ENCODE results near the gene COMMD2. TPM values are rescaled to one million over a fixed set of nuclear protein-coding genes. Genes with fewer than 3 reads are reported as not detected.

COMMD2 gene
- total and polyA plus RNA-seq, 8 donors, result 1.4 to 50.4 (median 14.9) TPM

GRCh38 chr3:149764302-149764701 lies 12.0 kb upstream of the COMMD2 start:
- H3K27ac ChIP-seq, result no peak overlapping the region
- no peaks in the 10 kb centered on the region for H3K9me3 ChIP-seq
- H3K4me3 ChIP-seq, result no peak overlapping the region
- no peak for DNase-seq
- WGBS, 5 donors, result 42 to 75% (median 56%) methylated on average over 1 of the region's 1 CpG
- H3K36me3 ChIP-seq, result no peaks in the 10 kb centered on the region
- H3K4me1 ChIP-seq, result no peaks in the 10 kb centered on the region
- no peak for TF ChIP-seq EP300 (IDR thresholded peaks at IDR 0.05)
- no peak for TF ChIP-seq POLR2A (IDR thresholded peaks at IDR 0.05)
- no peak for TF ChIP-seq POLR2AphosphoS5 (IDR thresholded peaks at IDR 0.05)
- no peak for TF ChIP-seq CTCF (IDR thresholded peaks at IDR 0.05)
- intact Hi-C loops (cut with DNase I; ENCODE audit: low total_unique reads), result no loop called here
- H3K27me3 ChIP-seq, result peaks cover 0 to 40% (median 5%) of the 10 kb centered on the region in 3 donors

DNA sequence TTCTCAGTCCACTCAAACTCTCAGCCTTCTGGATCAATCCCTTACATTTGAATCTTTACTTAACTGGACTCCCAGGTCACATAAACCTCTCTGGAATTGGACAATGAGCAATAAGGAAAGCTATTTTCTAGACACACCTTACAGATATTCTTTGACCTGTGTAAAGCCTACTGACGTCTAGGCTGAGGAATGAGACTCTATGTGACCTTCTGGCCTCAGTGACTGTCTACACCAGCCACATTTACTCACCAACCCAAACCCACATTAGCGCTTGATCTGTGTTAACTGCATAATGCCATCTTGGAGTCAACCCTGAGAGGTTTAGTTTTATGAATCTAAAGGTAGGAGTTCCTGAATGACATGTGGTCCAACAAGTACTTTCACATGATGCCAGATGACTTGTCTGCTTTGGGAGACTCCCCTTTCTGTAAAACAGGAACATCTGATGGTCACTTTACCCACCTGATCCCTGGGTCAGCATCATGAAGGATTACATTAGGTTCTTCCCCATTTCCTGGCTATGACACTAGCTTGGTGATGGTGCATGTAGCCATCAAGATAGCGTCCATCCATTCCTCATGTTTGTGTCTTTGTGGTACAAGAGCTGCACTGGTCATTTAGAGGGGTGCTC lies 11.4 kb upstream of the COMMD2 start:
- Histone ChIP-seq H3K36me3 (no peaks in the 10 kb centered on the region), H3K4me3 (no peak overlapping the region), H3K27me3 (peaks cover 0 to 40% (median 5%) of the 10 kb centered on the region in 3 donors), H3K9me3 (no peaks in the 10 kb centered on the region), H3K27ac (no peak overlapping the region), H3K4me1 (no peaks in the 10 kb centered on the region)
- 62 to 73% (median 64%) methylated on average over 3 of the region's 3 CpGs for WGBS, 5 donors
- TF ChIP-seq EP300 (IDR thresholded peaks at IDR 0.05) (no peak), CTCF (IDR thresholded peaks at IDR 0.05) (no peak), POLR2AphosphoS5 (IDR thresholded peaks at IDR 0.05) (no peak), POLR2A (IDR thresholded peaks at IDR 0.05) (no peak)
- no peak for DNase-seq
- intact Hi-C loops (cut with DNase I; ENCODE audit: low total_unique reads), result no loop called here

DNA sequence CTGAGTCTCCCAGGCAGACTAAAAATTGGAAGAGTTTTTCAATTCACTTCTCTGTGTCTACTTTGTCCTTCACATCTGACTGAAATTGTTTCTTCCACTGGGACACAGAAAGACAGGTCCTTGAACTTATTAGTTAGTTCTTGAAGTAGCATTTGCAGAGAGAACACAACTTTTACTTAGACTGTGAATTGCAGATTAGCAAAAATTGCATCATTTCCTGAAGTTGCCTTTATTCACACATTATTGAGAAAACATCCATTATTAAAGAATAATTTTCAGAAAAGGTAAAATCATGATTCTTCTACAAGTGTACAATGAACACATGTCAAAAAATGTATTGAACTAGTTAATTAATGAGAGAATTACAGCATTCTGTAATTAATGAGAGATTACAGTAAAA lies 1.4 kb upstream of the COMMD2 start:
- Histone ChIP-seq H3K27me3 (peaks cover 0 to 6% (median 0%) of the 10 kb centered on the region in 3 donors), H3K9me3 (no peaks in the 10 kb centered on the region), H3K4me1 (peaks cover 0 to 26% (median 18%) of the 10 kb centered on the region in 4 donors), H3K27ac (no peak overlapping the region), H3K4me3 (no peak overlapping the region), H3K36me3 (peaks cover 0 to 20% (median 16%) of the 10 kb centered on the region in 4 donors)
- TF ChIP-seq CTCF (IDR thresholded peaks at IDR 0.05), result no peak
- TF ChIP-seq POLR2AphosphoS5 (IDR thresholded peaks at IDR 0.05), result no peak
- TF ChIP-seq EP300 (IDR thresholded peaks at IDR 0.05), result no peak
- TF ChIP-seq POLR2A (IDR thresholded peaks at IDR 0.05), result no peak
- no peak for DNase-seq
- intact Hi-C loops (cut with DNase I; ENCODE audit: low total_unique reads), result no loop called here

- no peak for DNase-seq
- no peak for TF ChIP-seq POLR2AphosphoS5 (IDR thresholded peaks at IDR 0.05)
- intact Hi-C loops (cut with DNase I; ENCODE audit: low total_unique reads), result no loop called here
- H3K36me3 ChIP-seq, result peaks cover 8 to 30% (median 26%) of the 10 kb centered on the region in 4 donors
- no peaks in the 10 kb centered on the region for H3K27me3 ChIP-seq
- peak overlapping the region in 4 of 5 donors; percentile 83 to 88 (median 86) for H3K27ac ChIP-seq
- H3K4me3 ChIP-seq, result peak overlapping the region; percentile 88 to 92 (median 90)
- H3K9me3 ChIP-seq, result no peaks in the 10 kb centered on the region
- peaks cover 0 to 26% (median 18%) of the 10 kb centered on the region in 4 donors for H3K4me1 ChIP-seq
Observed at GRCh38 chr3:149752788-149753136, 473 bp upstream of the COMMD2 start.

- Histone ChIP-seq H3K27me3 (no peaks in the 10 kb centered on the region), H3K9me3 (no peaks in the 10 kb centered on the region), H3K4me1 (peaks cover 0 to 26% (median 18%) of the 10 kb centered on the region in 4 donors), H3K4me3 (peak overlapping the region; percentile 88 to 92 (median 90)), H3K36me3 (peaks cover 18 to 42% (median 38%) of the 10 kb centered on the region in 4 donors), H3K27ac (peak overlapping the region in 4 of 5 donors; percentile 83 to 88 (median 86))
- TF ChIP-seq CTCF (IDR thresholded peaks at IDR 0.05) (no peak), EP300 (IDR thresholded peaks at IDR 0.05) (no peak), POLR2A (IDR thresholded peaks at IDR 0.05) (no peak), POLR2AphosphoS5 (IDR thresholded peaks at IDR 0.05) (no peak)
- 8 to 14% (median 9%) methylated on average over 4 of the region's 4 CpGs for WGBS, 5 donors
- DNase-seq, result peak in 1 of 2 donors; percentile 17
- intact Hi-C loops (cut with DNase I; ENCODE audit: low total_unique reads), result no loop called here
Observed at GRCh38 chr3:149751551-149751950, 738 bp downstream of the COMMD2 start.
